Fibroblast of mammary gland (primary cell): ENCODE results near the gene RTEL1.
"Not testable (repeated sequence)": the region's sequence is repeated elsewhere in the genome, so short reads cannot be mapped to it uniquely, and the experiment has no call there.

Source experiments
- DNase-seq: peaks from one replicate; pipeline ENCODE4 v3.0.0-alpha.2; 2010; ENCODE audit warnings: low read depth
- H3K4me3 ChIP-seq: 2 replicates; pipeline ENCODE4 v1.5.1; 2011; ENCODE audit warnings: low read depth, mild to moderate bottlenecking, low read length, moderate library complexity; ENCODE audit not compliant: control insufficient read depth
- TF ChIP-seq, protein P1 (sequence below): conservative IDR thresholded peaks from 2 replicates; pipeline ENCODE4 v1.5.1; 2011; ENCODE audit warnings: low read depth, low read length, inconsistent platforms; ENCODE audit not compliant: control insufficient read depth, insufficient read depth

RTEL1 gene

DNA sequence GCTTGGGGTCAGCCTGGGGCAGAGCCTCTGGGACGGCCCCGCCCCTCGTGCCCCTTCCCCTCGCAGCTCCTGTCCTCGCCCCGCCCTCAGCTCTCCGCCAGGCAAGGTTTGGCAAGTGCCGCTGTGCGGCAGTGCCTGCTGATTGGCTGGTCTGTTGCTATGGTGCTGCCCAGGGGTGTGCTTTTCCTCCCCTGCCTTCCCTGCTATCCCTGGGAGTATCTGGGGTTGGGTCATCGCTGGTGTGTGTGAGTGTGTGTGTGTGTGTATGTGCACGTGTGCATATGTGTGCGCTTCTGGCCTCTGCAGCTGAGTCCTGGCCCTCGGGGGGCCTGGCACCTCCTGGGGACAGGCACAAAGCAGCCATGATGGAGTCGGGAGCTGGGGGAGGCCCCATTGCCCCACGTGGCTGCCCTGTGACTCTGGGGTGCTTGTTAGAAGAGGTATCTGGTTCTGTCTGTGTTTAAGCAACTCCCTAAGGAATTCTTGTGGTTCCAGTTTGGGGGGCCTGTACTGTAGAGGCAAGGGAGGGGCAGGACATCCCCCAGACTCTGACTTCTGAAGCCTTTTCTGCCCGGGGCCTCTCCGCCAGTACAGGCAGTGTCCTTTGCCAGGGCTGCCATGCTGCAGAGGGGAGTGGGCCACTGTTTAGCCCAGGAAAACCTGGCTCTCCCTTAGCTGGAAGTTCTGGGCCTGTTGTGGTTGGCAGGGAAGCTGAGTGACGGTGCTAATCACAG is 6.9 kb downstream of the RTEL1 start:
- TF ChIP-seq, protein P1, sequence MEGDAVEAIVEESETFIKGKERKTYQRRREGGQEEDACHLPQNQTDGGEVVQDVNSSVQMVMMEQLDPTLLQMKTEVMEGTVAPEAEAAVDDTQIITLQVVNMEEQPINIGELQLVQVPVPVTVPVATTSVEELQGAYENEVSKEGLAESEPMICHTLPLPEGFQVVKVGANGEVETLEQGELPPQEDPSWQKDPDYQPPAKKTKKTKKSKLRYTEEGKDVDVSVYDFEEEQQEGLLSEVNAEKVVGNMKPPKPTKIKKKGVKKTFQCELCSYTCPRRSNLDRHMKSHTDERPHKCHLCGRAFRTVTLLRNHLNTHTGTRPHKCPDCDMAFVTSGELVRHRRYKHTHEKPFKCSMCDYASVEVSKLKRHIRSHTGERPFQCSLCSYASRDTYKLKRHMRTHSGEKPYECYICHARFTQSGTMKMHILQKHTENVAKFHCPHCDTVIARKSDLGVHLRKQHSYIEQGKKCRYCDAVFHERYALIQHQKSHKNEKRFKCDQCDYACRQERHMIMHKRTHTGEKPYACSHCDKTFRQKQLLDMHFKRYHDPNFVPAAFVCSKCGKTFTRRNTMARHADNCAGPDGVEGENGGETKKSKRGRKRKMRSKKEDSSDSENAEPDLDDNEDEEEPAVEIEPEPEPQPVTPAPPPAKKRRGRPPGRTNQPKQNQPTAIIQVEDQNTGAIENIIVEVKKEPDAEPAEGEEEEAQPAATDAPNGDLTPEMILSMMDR: no peak
- no peak for DNase-seq
- no peak overlapping the region for H3K4me3 ChIP-seq

DNA sequence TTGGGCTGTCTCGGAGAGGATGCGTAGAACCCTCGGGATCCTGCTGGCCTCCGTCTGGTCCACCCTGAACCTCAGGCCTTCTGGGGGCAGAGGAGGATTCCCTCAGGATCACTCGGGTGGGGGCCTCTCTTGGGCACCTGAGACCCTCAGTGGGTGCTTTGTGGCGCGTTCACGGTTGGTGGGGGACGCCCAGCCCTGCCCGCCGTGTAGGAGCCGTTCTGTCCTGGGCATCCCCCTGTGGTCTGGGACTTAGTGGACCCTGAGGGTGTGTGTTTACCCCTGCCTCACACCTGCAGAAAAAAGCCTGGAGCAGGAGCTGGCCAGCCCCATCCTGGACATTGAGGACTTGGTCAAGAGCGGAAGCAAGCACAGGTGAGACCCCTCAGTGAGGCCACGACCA is 7.6 kb downstream of the RTEL1 start:
- TF ChIP-seq, protein P1: no peak
- no peak overlapping the region for H3K4me3 ChIP-seq

DNA sequence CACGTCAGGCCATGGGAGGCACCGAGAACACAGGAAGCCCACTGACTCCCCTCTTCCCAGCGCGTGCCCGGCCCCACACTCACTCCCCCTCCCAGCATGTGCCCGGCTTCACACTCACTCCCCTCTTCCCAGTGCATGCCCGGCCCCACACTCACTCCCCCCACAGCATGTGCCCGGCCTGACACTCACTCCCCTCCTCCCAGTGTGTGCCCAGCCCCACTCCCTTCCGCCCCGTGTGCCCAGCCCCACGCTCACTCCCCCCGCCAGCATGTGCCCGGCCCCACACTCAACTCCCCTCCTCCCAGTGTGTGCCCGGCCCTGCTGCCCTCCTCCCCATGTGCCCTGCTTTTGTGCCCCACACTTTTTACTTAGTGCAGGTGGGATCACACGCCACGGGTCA is 9.7 kb downstream of the RTEL1 start:
- TF ChIP-seq, protein P1: no peak
- no peak overlapping the region for H3K4me3 ChIP-seq
- DNase-seq: no peak

More for the DNA sequence above, 7.6 kb downstream of the RTEL1 start:
- DNase-seq: no peak

DNA sequence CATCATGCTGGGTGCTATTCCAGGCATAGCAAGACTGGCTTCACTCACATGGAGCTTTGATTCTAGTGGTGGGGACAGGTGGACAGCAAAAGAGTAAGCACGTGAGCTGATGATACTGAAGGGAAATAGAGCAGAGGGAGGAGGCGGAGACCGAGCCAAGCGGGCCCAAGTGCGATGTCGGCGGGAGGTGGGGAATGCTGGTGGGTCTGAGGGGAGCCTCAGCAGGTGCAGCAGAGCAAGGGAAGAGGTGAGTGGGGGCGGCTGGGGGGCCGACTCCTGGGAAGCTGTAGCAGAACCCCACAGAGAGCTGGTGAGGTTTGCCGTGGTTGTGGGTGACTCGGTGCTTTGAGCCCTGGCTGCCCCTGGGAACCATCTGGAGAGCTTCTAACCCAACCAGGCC is 10.2 kb downstream of the RTEL1 start:
- no peak for DNase-seq
- TF ChIP-seq, protein P1: no peak
- H3K4me3 ChIP-seq: no peak overlapping the region

DNA sequence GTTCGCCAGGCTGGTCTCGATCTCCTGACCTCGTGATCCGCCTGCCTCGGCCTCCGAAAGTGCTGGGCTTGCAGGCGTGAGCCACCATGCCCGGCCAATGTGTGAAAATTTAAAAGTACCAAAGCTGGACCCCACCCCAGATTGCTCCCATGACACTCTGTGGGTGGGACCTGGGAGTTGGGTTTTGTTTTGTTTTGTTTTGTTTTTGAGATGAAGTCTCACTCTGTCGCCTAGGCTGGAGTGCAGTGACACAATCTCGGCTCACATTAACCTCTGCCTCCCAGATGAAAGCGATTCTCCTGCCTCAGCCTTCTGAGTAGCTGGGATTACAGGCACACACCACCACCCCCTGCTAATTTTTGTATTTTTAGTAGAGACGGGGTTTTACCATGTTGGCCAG is 13.6 kb downstream of the RTEL1 start:
- DNase-seq, H3K4me3 ChIP-seq: not testable (repeated sequence)

DNA sequence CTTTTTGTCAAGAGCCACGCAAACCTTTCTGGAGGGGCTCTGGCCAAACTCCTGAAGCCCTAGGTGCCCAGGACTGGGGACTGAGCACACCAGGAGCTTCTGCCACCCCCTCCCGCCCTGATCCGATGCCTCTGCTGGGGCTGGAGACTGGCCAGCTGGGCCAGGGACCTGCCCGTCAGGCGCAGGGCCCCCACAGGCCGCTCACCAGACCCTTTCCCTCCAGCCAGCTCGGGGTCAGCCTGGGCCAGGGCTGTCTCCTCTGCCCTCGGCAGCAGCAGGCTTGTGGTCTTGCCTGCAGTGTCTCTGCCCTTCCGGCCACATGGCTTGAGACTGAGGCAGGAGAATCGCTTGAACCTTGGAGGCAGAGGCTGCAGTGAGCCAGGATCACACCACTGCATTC is 14.6 kb downstream of the RTEL1 start:
- no peak for DNase-seq
- TF ChIP-seq, protein P1: no peak
- no peak overlapping the region for H3K4me3 ChIP-seq

DNA sequence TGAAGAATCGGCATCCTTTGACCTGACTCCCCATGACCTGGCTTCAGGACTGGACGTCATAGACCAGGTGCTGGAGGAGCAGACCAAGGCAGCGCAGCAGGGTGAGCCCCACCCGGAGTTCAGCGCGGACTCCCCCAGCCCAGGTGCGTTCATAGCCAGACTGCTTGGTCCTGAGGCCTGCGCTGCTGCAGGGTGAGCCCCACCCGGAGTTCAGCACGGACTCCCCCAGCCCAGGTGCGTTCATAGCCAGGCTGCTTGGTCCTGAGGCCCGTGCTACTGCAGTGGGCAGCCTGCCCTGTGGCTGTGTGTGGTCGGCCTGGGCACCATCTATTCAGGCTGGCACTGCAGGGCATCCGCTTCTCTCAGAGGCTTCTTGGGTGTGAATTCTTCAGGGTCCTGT is 15.8 kb downstream of the RTEL1 start:
- H3K4me3 ChIP-seq: no peak overlapping the region
- TF ChIP-seq, protein P1: no peak
- no peak for DNase-seq
